SKM-1 treated with dmso at 0.1 percent for 144 hours (cell line): ENCODE results near the gene TNFRSF21.
"Not testable (repeated sequence)": the region's sequence is repeated elsewhere in the genome, so short reads cannot be mapped to it uniquely, and the experiment has no call there.

Source experiments
- DNase-seq: peaks from one replicate; lab custom pipeline; 2025; ENCODE audit not compliant: unreplicated experiment; lab: John Stamatoyannopoulos, UW

The TNFRSF21 gene

DNA sequence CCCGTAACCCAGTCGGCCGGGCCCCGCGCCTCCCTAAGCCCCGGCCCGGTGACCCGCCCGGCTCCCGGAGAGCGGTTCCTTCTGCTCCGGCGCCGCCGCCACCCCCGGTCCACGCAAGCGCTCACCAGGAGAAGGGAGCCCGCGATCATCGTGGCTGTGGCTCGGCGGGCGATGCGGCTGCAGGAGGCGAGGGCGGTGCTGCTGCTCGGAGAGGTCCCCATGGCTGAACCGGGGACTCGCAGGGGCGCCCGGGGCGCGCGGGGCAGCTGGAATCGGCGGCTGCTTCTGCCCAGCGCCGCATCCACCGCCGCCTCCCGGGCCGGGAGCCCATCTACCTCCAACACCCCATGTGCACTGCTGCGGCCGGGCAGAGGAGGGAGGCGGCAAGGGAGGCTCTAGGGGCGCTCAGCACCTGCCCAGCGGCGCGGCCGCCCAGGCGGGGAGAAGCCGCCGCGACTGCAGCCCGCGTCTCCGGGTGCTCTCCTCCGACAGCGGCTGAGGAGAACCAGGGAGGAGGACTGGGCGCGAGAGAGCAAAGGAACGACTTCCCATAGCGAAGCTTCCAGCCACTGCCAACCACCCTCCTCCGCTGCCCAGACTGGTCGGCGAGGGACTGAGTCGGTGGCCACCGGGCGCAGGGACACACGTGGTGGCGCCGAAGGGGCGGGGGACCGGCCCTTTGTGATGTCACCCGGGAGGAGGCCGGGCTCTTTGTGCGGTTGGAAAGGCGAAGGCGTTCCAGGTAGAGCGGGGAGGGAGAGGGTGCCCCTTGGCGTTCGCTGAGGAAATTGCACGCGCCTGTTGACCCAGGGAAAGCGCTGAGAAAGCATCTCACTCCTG, at the start of gene TNFRSF21:
Gene TNFRSF21 (minus strand): TSS at position 615 of the 840 bp plus-strand sequence. CDS start 394 bp downstream, at position 221.
- DNase-seq = peak; percentile 94

- DNase-seq = no peak
These were observed 48.9 kb upstream of the TNFRSF21 start for GRCh38 chr6:47358440-47359225.

DNA sequence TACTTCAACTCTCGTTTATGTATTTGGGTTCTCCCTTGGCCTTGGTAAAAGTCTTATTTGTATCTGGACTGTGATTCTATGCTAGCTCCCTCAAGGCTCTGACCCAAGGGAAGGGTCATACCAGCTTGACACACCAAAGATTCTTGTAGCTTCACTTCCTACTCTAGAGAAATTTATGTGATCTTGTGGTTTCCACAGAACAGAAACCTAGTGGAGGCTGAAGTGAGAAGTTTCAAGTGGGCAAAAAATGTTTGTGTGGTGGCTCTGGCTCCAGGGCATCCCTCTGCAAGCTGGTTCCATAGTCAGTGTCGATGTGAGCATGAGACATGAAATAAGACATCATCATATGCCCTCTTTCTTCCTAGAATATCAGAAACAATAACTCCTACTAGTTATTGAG, 48.1 kb upstream of the TNFRSF21 start:
- DNase-seq = no peak

DNA sequence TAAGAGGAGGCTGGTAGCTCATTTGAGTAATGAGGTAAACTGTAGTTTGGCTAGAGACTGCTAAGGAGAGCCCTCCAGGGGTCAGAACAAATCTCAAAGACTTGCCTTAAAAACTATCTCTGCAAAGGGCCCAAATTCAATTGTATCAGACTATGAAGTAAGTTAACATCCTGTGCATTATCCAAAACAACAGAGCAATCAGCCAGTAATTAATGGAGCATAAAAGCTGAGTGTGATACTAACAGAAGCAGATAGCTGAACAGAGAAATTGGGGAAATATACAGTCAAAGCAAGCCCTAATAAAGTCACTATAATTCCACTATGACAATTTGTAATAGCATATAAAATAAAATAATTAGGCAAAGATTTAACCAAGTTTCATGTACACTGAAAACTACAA, 45.8 kb upstream of the TNFRSF21 start:
- DNase-seq = no peak

GRCh38 chr6:47353871-47354270, 44.2 kb upstream of the TNFRSF21 start:
- DNase-seq = no peak

DNA sequence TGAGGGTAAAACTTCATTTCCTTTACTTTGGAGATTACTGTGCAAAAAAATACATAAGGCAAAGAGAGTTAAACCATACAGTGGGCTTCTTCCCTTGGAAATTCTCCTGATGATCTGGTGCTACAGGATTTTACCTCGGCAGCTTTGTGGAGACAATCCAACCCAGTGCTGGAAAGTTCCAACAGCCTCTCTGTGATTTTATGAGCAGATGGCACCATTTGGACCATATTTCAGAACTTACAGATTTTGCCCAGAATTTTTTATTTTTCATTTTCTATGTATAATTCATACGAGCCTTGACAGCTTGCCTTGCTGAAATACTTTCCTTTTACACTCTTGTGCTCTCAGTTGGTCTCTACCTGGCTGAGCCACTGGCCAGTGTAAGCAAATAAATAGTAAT, 43.3 kb upstream of the TNFRSF21 start:
- no peak for DNase-seq

DNA sequence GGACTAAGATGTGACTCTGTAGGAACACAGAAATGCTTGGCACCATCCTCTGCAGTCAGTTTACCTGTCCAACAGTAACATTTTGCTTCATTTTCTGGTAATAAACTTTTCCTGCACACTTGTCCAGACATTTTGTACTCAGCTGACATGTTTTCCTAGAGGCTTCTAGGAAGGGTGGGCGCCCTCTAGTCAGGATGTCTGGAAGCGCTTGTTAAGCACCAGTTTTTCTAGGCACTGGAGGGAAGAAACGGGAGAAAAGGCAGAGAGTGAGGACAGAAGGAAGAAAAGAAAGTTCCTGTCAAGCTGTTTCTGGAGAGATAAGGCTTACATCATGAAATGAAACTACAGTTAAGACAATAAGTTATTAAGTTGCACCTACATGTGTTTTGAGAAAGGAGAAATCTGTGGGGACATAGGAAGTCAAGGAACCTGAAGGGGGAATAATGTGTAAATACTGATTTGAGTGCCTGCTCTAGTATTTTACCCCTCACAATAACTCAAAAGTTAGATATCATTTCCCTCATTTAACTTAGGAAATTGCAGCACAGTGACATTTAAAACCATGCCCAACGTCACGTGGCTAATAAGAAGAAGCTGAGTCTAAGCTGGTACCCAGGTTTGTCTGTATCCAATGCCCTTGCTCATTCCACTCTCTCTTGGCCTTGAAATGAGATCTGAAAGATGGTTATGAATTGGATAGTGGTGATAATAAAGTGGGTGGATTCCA, 42.7 kb upstream of the TNFRSF21 start:
- DNase-seq = no peak

- no peak for DNase-seq
These were observed 41.9 kb upstream of the TNFRSF21 start for GRCh38 chr6:47351621-47352020.

- DNase-seq = no peak
These were observed 40.2 kb upstream of the TNFRSF21 start for GRCh38 chr6:47349931-47350330.

DNA sequence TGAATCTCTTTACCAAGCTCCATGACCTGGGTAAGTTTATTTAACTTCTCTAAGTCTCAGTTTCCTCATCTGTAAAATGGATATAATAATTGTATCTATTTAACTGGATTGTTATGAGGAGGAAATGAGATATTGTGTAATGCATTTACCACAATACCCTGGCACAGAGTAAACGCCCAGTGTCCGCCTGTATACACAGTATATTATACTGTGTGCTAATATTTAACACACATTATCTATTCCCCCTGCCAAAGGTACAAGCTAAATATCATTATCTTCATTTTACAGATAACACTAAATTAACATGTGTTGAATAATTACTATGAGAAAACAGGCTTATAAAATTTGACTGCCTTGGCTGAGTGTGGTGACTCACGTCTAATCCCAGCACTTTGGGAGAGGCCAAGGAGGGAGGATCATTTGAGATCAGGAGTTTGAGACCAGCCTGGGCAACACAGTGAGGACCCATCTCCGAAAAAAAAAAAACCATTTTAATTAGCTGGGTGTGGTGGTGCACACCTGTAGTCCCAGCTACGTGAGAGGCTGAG, 38.7 kb upstream of the TNFRSF21 start:
- no peak for DNase-seq

DNA sequence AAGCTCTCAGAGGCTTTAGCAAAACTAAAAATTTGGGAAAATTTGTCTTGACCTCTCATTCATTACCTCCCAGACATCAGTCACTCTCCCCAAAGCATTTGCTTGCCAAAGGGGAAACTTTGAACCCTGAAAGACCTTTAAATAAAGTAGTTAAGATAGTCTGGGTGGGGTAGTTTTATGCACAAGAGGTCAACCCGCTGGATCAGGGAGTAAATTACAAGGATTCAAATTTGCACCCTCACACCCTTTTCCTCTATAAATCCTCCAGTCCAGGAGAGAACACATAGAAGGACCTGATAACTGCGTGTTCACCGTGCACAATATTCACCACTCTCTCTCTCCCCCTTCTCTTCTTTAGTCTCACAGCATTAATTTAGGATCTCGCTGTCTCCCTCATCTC, 36.1 kb upstream of the TNFRSF21 start:
- DNase-seq = no peak

DNA sequence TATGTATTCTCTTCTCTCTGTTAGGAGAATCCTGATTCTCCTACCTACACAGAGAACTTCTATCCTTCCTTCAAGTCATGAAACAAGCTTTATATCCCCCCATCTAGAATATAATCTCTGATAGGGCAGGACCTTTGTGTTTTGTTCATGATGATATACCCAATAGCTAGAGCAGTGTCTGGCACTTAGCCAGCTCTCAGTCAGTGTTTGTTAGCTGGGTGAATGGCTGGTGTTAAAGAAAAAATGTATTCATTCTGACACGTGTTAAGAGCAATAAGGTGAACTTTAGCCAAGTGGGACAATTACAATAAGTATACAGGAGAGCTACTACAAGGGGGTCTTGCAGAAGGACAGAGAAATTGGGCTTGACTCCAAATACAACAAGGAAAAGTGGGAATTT, 34.3 kb upstream of the TNFRSF21 start:
- no peak for DNase-seq

DNA sequence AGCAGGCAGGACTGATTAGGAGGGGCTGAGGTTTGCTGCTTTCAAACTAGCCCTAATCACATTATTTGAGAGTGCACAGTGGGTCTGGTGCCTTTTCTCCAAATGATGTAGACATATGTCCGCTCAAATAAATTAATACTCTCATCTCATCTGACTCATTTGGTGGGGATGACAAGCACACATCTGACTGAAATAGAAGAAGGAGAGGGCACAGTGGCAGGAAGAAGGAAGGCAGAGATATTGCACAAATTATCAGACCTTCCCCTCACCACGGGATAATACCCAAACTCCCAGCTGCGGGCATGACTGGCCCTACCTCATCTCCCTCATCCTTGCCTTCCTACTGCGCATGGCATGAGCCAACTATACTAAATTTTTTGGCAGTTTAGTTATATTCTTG, 33.9 kb upstream of the TNFRSF21 start:
- no peak for DNase-seq

GRCh38 chr6:47342824-47343223, 33.1 kb upstream of the TNFRSF21 start:
- no peak for DNase-seq

DNA sequence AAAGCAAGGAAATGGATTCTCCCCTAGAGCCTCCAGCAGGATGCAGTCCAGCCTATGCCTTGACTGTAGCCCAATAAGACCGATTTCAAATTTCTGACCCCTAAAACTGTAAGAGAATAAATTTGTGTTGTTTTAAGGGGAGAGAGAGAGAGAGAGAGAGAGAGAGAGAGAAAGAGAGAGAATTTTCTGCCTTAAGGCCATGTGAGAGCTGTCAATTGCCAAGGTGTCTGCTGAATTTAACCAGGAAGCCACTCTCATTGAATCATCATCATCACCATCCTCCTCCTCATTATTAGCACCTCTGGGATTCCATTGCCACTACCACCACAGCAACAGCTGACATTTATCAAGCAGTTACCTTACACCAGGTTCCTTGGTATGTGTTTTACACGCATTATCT, 27.8 kb upstream of the TNFRSF21 start:
- no peak for DNase-seq

- no peak for DNase-seq
These were observed 26.6 kb upstream of the TNFRSF21 start for GRCh38 chr6:47336334-47336733.

DNA sequence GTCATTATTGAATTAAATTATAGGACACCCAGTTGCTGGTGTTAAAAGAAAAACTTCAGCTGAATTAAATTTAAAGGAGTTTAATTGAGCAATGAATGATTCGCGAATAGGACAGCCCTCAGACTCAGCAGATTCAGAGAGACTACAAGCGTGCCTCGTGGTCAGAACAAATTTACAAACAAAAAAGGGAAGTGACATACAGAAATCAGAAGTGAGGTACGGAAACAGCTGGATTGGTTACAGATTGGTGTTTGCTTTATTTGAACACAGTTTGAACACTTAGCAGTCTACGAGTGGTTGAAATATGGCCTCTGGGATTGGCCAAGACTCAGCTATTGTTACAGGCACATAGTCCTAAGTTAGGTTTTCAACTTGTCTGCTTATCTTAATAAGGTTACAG, 25.8 kb upstream of the TNFRSF21 start:
- peak; percentile 76 for DNase-seq

- no peak for DNase-seq
These were observed 24.6 kb upstream of the TNFRSF21 start for GRCh38 chr6:47334334-47334733.

- DNase-seq = not testable (repeated sequence)
These were observed 18.9 kb upstream of the TNFRSF21 start for GRCh38 chr6:47328606-47329005.

GRCh38 chr6:47328139-47328538, 18.4 kb upstream of the TNFRSF21 start:
- DNase-seq = not testable (repeated sequence)

GRCh38 chr6:47323887-47324286, 14.2 kb upstream of the TNFRSF21 start:
- no peak for DNase-seq
